ENCODE measurements around the gene ZIC5.
"Not testable (repeated sequence)": the region's sequence is repeated elsewhere in the genome, so short reads cannot be mapped to it uniquely, and the experiment has no call there.

Gene ZIC5

GRCh38 chr13:99959540-99960230, 11.9 kb downstream of the ZIC5 start:
- no peak for DNase-seq

- DNase-seq: no peak
Measured at GRCh38 chr13:99959127-99959539, 12.4 kb downstream of the ZIC5 start.

GRCh38 chr13:99958406-99959126, 13.0 kb downstream of the ZIC5 start:
- DNase-seq: no peak

- no peak for DNase-seq
Measured at GRCh38 chr13:99956473-99957349, 14.9 kb downstream of the ZIC5 start.

- no peak for DNase-seq
Measured at GRCh38 chr13:99955747-99956472, 15.7 kb downstream of the ZIC5 start.

- DNase-seq: no peak
Measured at GRCh38 chr13:99955107-99955746, 16.3 kb downstream of the ZIC5 start.

- DNase-seq: no peak
Measured at GRCh38 chr13:99953138-99953755, 18.3 kb downstream of the ZIC5 start.

GRCh38 chr13:99951666-99952065, 19.9 kb downstream of the ZIC5 start:
- DNase-seq: not testable (repeated sequence)

GRCh38 chr13:99949679-99950413, 21.7 kb downstream of the ZIC5 start:
- DNase-seq: no peak

- no peak for DNase-seq
Measured at GRCh38 chr13:99948907-99949678, 22.5 kb downstream of the ZIC5 start.

- no peak for DNase-seq
Measured at GRCh38 chr13:99948411-99948810, 23.2 kb downstream of the ZIC5 start.

GRCh38 chr13:99947666-99948065, 23.9 kb downstream of the ZIC5 start:
- no peak for DNase-seq

- not testable (repeated sequence) for DNase-seq
Measured at GRCh38 chr13:99945515-99945914, 26.1 kb downstream of the ZIC5 start.

- DNase-seq: no peak
Measured at GRCh38 chr13:99944606-99945005, 27.0 kb downstream of the ZIC5 start.

- no peak for DNase-seq
Measured at GRCh38 chr13:99944102-99944501, 27.5 kb downstream of the ZIC5 start.

- no peak for DNase-seq
Measured at GRCh38 chr13:99941911-99942310, 29.7 kb downstream of the ZIC5 start.

GRCh38 chr13:99941086-99941485, 30.5 kb downstream of the ZIC5 start:
- DNase-seq: no peak

- DNase-seq: no peak
Measured at GRCh38 chr13:99938635-99939034, 32.9 kb downstream of the ZIC5 start.

- no peak for DNase-seq
Measured at GRCh38 chr13:99935772-99936171, 35.8 kb downstream of the ZIC5 start.

GRCh38 chr13:99932912-99933311, 38.7 kb downstream of the ZIC5 start:
- DNase-seq: no peak
